ENCODE measurements around the gene NEMF.
A peak's percentile ranks its signal among the peaks of the same experiment; 100 is the strongest.

The NEMF gene

GRCh38 chr14:49862089-49862673, 9.6 kb upstream of the NEMF start (continued):
- TF ChIP-seq ZNF629 (tag by site-specific recombination; IDR thresholded peaks at IDR 0.05): no peak
- TF ChIP-seq SCRT2 (tag by site-specific recombination; IDR thresholded peaks at IDR 0.05): no peak; the same call in 1 of the 2 replicates
- TF ChIP-seq ZNF624 (tag by site-specific recombination; IDR thresholded peaks at IDR 0.05): peak; percentile 91; the same call in 1 of the 2 replicates
- TF ChIP-seq REST (tag by site-specific recombination; IDR thresholded peaks at IDR 0.05): no peak
- peak; percentile 100 for TF ChIP-seq ZNF121 (tag by site-specific recombination; IDR thresholded peaks at IDR 0.05)
- TF ChIP-seq ZNF777 (tag by site-specific recombination; IDR thresholded peaks at IDR 0.05; ENCODE audit: borderline replicate concordance): no peak
- TF ChIP-seq ZBTB10 (tag by site-specific recombination; IDR thresholded peaks at IDR 0.05): no peak
- TF ChIP-seq OSR2 (tag by site-specific recombination; IDR thresholded peaks at IDR 0.05): no peak
- TF ChIP-seq ZNF433 (tag by site-specific recombination; IDR thresholded peaks at IDR 0.05; ENCODE audit: low read depth): no peak
- TF ChIP-seq MZF1 (tag by site-specific recombination; IDR thresholded peaks at IDR 0.05; ENCODE audit: borderline replicate concordance): peak; percentile 87; the same call in 1 of the 2 replicates
- TF ChIP-seq PRDM2 (tag by site-specific recombination; IDR thresholded peaks at IDR 0.05; ENCODE audit: borderline replicate concordance): no peak
- no peak for TF ChIP-seq EGR2 (tag by site-specific recombination; IDR thresholded peaks at IDR 0.05; ENCODE audit: low read depth)
- 0 out of 2 replicates have a peak, but pooled peaks have one; percentile 14 for TF ChIP-seq KLF17 (tag by site-specific recombination; IDR thresholded peaks at IDR 0.05)
- TF ChIP-seq TRIM28 (IDR thresholded peaks at IDR 0.05; ENCODE audit: borderline replicate concordance, low read length): no peak; the same call in 1 of the 2 replicates
- no peak for TF ChIP-seq ZBTB1 (tag by site-specific recombination; IDR thresholded peaks at IDR 0.05)

Measured in HEK293 (cell line).